CD14-positive monocyte (primary cell): Measurements from ENCODE around the gene SCUBE1. TPM values are rescaled to one million over a fixed set of nuclear protein-coding genes. Genes with fewer than 3 reads are reported as not detected.

Experiments
- DNase-seq, 3 donors: peaks; one replicate each; pipeline ENCODE4 v3.0.0-alpha.2; 2011 to 2022
- H2AFZ ChIP-seq: 2 replicates; pipeline ENCODE4 v1.6.0; 2012; ENCODE audit warnings: mild to moderate bottlenecking, low read depth, low read length, inconsistent platforms; ENCODE audit not compliant: insufficient read depth, poor library complexity, severe bottlenecking
- H3K27ac ChIP-seq, 2 donors: 1 replicate in 1 of 2; 2 replicates in 1 of 2; pipeline ENCODE4 v1.5.1; 2012 to 2013; ENCODE audit warnings: low read length in 2 of 2, control low read depth in 1 of 2, inconsistent platforms in 1 of 2, low read depth in 1 of 2, mild to moderate bottlenecking in 1 of 2
- H3K27me3 ChIP-seq, 2 donors: one replicate each; pipeline versions ENCODE4 v1.6.0 to v1.6.1; 2011 to 2013; ENCODE audit warnings: low read length in 2 of 2; ENCODE audit not compliant: control insufficient read depth in 2 of 2, insufficient read depth in 2 of 2
- H3K36me3 ChIP-seq, 2 donors: replicated peaks in 1 of 2; 1 replicate in 1 of 2; 2 replicates in 1 of 2; pipeline versions ENCODE4 v1.5.1 to v1.6.1; 2012 to 2013; ENCODE audit warnings: low read length in 2 of 2, control low read depth in 1 of 2, inconsistent platforms in 1 of 2, mild to moderate bottlenecking in 1 of 2; ENCODE audit not compliant: insufficient read depth in 2 of 2, control insufficient read depth in 1 of 2
- H3K4me1 ChIP-seq, 2 donors: 1 replicate in 1 of 2; 2 replicates in 1 of 2; pipeline versions ENCODE4 v1.5.1 to v1.6.1; 2012 to 2013; ENCODE audit warnings: low read length in 2 of 2, control low read depth in 1 of 2, inconsistent platforms in 1 of 2, mild to moderate bottlenecking in 1 of 2, moderate library complexity in 1 of 2; ENCODE audit not compliant: insufficient read depth in 2 of 2, control insufficient read depth in 1 of 2
- H3K4me2 ChIP-seq: replicated peaks from 2 replicates; pipeline ENCODE3; 2012; ENCODE audit warnings: low read length, moderate library complexity, mild to moderate bottlenecking; ENCODE audit not compliant: poor library complexity, severe bottlenecking; ENCODE audit errors: extremely low read depth
- H3K4me3 ChIP-seq, 3 experiments: fragments of 200-600 bp in 1 of 3; sonication (generic) in 1 of 3; replicated peaks in 1 of 3; 1 replicate in 2 of 3; 2 replicates in 1 of 3; pipeline ENCODE4 v1.5.1; 2011 to 2013; ENCODE audit warnings: low read length in 3 of 3, mild to moderate bottlenecking in 3 of 3, control low read depth in 2 of 3, low read depth in 2 of 3, inconsistent platforms in 1 of 3, moderate library complexity in 1 of 3
- H3K79me2 ChIP-seq: 2 replicates; pipeline ENCODE4 v1.6.0; 2012; ENCODE audit warnings: mild to moderate bottlenecking, control low read depth, inconsistent platforms, low read length, moderate library complexity; ENCODE audit not compliant: insufficient read depth
- H3K9ac ChIP-seq: 2 replicates; pipeline ENCODE4 v1.6.0; 2017; ENCODE audit warnings: low read length, mild to moderate bottlenecking; ENCODE audit not compliant: insufficient read depth, poor library complexity, severe bottlenecking
- H3K9me3 ChIP-seq, 2 donors: replicated peaks in 1 of 2; 1 replicate in 1 of 2; 2 replicates in 1 of 2; pipeline versions ENCODE4 v1.5.1 to v1.6.1; 2012 to 2013; ENCODE audit warnings: low read length in 2 of 2, control low read depth in 1 of 2; ENCODE audit not compliant: control insufficient read depth in 1 of 2, insufficient read depth in 1 of 2
- H4K20me1 ChIP-seq: 2 replicates; pipeline ENCODE4 v1.6.0; 2012; ENCODE audit warnings: mild to moderate bottlenecking, low read length, control low read depth, moderate library complexity; ENCODE audit not compliant: insufficient read depth
- H3K27ac Mint-ChIP-seq, 7 donors: one replicate each; pipeline ENCODE4 v1.8.0; 2020; ENCODE audit warnings: mild to moderate bottlenecking in 7 of 7, mixed read lengths in 7 of 7, moderate library complexity in 6 of 7, inconsistent platforms in 2 of 7
- H3K27me3 Mint-ChIP-seq, 3 donors: one replicate each; pipeline ENCODE4 v1.8.0; 2021 to 2022; ENCODE audit warnings: low read depth in 3 of 3, mild to moderate bottlenecking in 3 of 3, mixed read lengths in 3 of 3, moderate library complexity in 3 of 3, inconsistent platforms in 1 of 3
- H3K36me3 Mint-ChIP-seq, 2 donors: one replicate each; pipeline ENCODE4 v1.8.0; 2020; ENCODE audit warnings: mixed read lengths in 2 of 2, inconsistent platforms in 1 of 2, mild to moderate bottlenecking in 1 of 2
- H3K4me1 Mint-ChIP-seq: one replicate; pipeline ENCODE4 v1.8.0; 2020; ENCODE audit warnings: mild to moderate bottlenecking, mixed read lengths
- H3K4me3 Mint-ChIP-seq, 2 donors: one replicate each; pipeline ENCODE4 v1.8.0; 2020; ENCODE audit warnings: mild to moderate bottlenecking in 2 of 2, mixed read lengths in 2 of 2, moderate library complexity in 1 of 2
- H3K9me3 Mint-ChIP-seq, 7 donors: one replicate each; pipeline ENCODE4 v1.8.0; 2020 to 2022; ENCODE audit warnings: mixed read lengths in 7 of 7, mild to moderate bottlenecking in 6 of 7, moderate library complexity in 6 of 7, inconsistent platforms in 2 of 7
- WGBS: methylation state at CpG from one replicate; pipeline ENCODE4 v1.1.5; 2013; ENCODE audit warnings: missing lambda C conversion rate; ENCODE audit not compliant: insufficient coverage; 5-methylcytosine and 5-hydroxymethylcytosine counted together
- intact Hi-C, 2 donors: fragments of 100-400 bp; cut with micrococcal nuclease; formaldehyde crosslinking; loops; one replicate each; pipeline versions ENCODE4 v1.15.0 to v1.15.1; 2023
- polyA plus RNA-seq, 3 donors: library from polyadenylated mRNA; depleted of rRNA in 1 of 3; unstranded in 2 of 3; stranded (reverse) in 1 of 3; fragments of 300-500 nt in 2 of 3; fragments of >200 nt in 1 of 3; fragmentation: Illumina TruSeq in 2 of 3; gene quantifications; 1 replicate in 2 of 3; 2 replicates in 1 of 3; pipeline ENCODE4 v1.2.3, GENCODE V29; 2012 to 2021
- TF ChIP-seq, protein P1 (sequence below): fragments of 200-600 bp; IDR thresholded peaks from one replicate; pipeline ENCODE4 v1.8.0; 2022; ENCODE audit warnings: antibody characterized with exemption, mild to moderate bottlenecking

SCUBE1 gene
- polyA plus RNA-seq, 3 donors: 0.20 to 0.32 (median 0.26) TPM

GRCh38 chr22:43253839-43254238, 89.3 kb downstream of the SCUBE1 start:
- TF ChIP-seq, protein P1, sequence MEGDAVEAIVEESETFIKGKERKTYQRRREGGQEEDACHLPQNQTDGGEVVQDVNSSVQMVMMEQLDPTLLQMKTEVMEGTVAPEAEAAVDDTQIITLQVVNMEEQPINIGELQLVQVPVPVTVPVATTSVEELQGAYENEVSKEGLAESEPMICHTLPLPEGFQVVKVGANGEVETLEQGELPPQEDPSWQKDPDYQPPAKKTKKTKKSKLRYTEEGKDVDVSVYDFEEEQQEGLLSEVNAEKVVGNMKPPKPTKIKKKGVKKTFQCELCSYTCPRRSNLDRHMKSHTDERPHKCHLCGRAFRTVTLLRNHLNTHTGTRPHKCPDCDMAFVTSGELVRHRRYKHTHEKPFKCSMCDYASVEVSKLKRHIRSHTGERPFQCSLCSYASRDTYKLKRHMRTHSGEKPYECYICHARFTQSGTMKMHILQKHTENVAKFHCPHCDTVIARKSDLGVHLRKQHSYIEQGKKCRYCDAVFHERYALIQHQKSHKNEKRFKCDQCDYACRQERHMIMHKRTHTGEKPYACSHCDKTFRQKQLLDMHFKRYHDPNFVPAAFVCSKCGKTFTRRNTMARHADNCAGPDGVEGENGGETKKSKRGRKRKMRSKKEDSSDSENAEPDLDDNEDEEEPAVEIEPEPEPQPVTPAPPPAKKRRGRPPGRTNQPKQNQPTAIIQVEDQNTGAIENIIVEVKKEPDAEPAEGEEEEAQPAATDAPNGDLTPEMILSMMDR: no peak
- Mint-ChIP-seq H3K36me3 (no peaks in the 10 kb centered on the region), H3K4me1 (peaks cover 2% of the 10 kb centered on the region), H3K4me3 (no peak overlapping the region), H3K9me3 (no peaks in the 10 kb centered on the region), H3K27ac (no peak overlapping the region), H3K27me3 (peaks cover 11 to 23% (median 16%) of the 10 kb centered on the region in 3 donors)
- no peaks in the 10 kb centered on the region for H4K20me1 ChIP-seq
- H3K27ac ChIP-seq: no peak overlapping the region
- H3K36me3 ChIP-seq: no peaks in the 10 kb centered on the region
- 94% methylated on average over 5 of the region's 5 CpGs for WGBS
- H3K4me3 ChIP-seq: no peak overlapping the region
- no peak overlapping the region for H3K4me2 ChIP-seq
- H3K4me1 ChIP-seq: no peaks in the 10 kb centered on the region
- intact Hi-C loops: no loop called here
- no peaks in the 10 kb centered on the region for H3K9me3 ChIP-seq
- H2AFZ ChIP-seq: no peak overlapping the region
- peaks cover 0 to 4% of the 10 kb centered on the region in 2 donors for H3K27me3 ChIP-seq
- H3K79me2 ChIP-seq: no peaks in the 10 kb centered on the region
- no peak for DNase-seq
- H3K9ac ChIP-seq: no peak overlapping the region

GRCh38 chr22:43252319-43252718, 90.9 kb downstream of the SCUBE1 start:
- H3K9ac ChIP-seq: no peak overlapping the region
- H3K27ac ChIP-seq: no peak overlapping the region
- no peak overlapping the region for H2AFZ ChIP-seq
- no peak overlapping the region for H3K4me2 ChIP-seq
- no peak for DNase-seq
- H4K20me1 ChIP-seq: no peaks in the 10 kb centered on the region
- Mint-ChIP-seq H3K9me3 (no peaks in the 10 kb centered on the region), H3K4me3 (no peak overlapping the region), H3K4me1 (peaks cover under 1% of the 10 kb centered on the region), H3K36me3 (no peaks in the 10 kb centered on the region), H3K27ac (no peak overlapping the region), H3K27me3 (peaks cover 11 to 18% (median 14%) of the 10 kb centered on the region in 3 donors)
- 90% methylated on average over 10 of the region's 10 CpGs for WGBS
- no peaks in the 10 kb centered on the region for H3K9me3 ChIP-seq
- no peaks in the 10 kb centered on the region for H3K4me1 ChIP-seq
- peaks cover 0 to 4% of the 10 kb centered on the region in 2 donors for H3K27me3 ChIP-seq
- intact Hi-C loops: no loop called here
- H3K36me3 ChIP-seq: no peaks in the 10 kb centered on the region
- H3K4me3 ChIP-seq: no peak overlapping the region
- H3K79me2 ChIP-seq: no peaks in the 10 kb centered on the region
- TF ChIP-seq, protein P1: no peak
